Retinal pigment epithelial cell (primary cell): ENCODE results near the gene CDKN2B-AS1.

Experiments
- DNase-seq: peaks from one replicate; pipeline ENCODE4 v3.0.0-alpha.2; 2010; ENCODE audit warnings: low read depth
- H3K4me3 ChIP-seq: 2 replicates; pipeline ENCODE4 v1.5.1; 2011; ENCODE audit warnings: mild to moderate bottlenecking, low read length, control low read depth, moderate library complexity
- TF ChIP-seq, protein P1 (sequence below): conservative IDR thresholded peaks from 2 replicates; pipeline ENCODE4 v1.5.1; 2011; ENCODE audit warnings: low read depth, low read length, control low read depth, inconsistent platforms

The CDKN2B-AS1 gene

GRCh38 chr9:21966140-21966851 lies 28.3 kb upstream of the CDKN2B-AS1 start:
- DNase-seq = no peak
- TF ChIP-seq, protein P1, sequence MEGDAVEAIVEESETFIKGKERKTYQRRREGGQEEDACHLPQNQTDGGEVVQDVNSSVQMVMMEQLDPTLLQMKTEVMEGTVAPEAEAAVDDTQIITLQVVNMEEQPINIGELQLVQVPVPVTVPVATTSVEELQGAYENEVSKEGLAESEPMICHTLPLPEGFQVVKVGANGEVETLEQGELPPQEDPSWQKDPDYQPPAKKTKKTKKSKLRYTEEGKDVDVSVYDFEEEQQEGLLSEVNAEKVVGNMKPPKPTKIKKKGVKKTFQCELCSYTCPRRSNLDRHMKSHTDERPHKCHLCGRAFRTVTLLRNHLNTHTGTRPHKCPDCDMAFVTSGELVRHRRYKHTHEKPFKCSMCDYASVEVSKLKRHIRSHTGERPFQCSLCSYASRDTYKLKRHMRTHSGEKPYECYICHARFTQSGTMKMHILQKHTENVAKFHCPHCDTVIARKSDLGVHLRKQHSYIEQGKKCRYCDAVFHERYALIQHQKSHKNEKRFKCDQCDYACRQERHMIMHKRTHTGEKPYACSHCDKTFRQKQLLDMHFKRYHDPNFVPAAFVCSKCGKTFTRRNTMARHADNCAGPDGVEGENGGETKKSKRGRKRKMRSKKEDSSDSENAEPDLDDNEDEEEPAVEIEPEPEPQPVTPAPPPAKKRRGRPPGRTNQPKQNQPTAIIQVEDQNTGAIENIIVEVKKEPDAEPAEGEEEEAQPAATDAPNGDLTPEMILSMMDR = no peak
- H3K4me3 ChIP-seq = no peak overlapping the region

DNA sequence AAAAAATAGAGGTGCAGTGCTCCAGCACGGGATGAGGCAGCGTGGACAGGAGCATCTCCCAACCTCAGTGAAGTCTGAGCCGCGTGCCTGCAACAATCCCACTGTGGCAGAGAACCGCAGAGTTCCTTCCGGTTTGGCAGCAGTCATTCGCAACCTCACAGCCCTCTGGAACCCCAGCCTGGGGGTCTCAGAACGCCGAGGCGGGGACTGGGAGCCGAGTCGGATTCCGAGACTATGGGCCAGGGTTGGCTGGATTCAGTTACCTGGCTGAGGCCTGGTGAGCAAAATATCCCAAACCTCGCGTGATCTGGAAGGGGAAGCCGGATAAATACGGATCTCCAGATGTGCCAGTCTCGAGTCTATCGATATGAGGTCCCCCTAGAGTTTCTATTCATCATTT lies 27.4 kb upstream of the CDKN2B-AS1 start:
- H3K4me3 ChIP-seq = no peak overlapping the region
- no peak for DNase-seq
- TF ChIP-seq, protein P1 = no peak

DNA sequence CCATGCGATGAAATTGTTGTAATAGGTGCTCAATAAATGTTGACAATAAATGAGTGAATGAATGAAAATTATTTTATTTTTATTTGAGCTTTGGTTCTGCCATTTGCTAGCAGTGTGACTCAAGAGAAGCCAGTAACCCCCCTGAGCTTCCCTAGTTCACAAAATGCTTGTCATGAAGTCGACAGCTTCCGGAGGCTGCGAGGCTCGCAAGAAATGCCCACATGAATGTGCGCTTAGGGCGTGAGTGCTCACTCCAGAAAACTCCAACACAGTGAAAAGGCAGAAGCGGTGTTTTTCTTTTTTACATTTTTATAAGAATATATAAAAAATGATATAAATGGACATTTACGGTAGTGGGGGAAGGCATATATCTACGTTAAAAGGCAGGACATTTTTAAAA lies 26.9 kb upstream of the CDKN2B-AS1 start:
- TF ChIP-seq, protein P1 = no peak
- no peak for DNase-seq
- H3K4me3 ChIP-seq = no peak overlapping the region

DNA sequence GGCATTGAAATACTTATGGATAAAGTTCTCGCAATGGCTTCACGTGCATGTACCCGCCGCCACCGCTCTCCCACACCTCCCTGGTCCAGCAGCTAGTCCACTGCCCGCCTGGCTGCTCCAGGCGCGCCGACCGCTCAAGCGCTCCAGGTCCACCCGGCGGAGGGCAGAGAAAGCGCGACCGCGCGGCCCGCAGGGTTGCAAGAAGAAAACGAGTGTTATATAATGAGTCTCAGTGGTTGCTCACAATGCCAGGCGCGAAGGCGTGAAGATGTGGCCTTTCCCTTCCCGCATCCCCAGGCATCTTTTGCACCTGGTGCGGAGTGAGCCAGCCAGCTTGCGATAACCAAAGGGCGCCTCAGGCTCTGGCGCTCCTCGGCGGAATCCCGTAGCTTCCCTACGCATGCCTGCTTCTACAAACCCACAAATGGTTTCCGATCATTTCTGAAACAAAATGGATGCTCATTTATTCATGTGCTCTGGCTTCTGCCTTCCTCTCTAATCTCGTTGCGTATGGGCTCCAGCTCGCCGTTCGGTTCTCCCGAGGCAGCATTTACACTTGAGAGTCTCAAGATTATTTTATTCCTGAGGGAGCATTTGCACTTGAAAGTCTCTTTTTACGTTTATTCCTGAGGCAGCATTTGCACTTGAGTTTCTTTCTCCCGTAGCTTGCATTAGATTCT lies 26.1 kb upstream of the CDKN2B-AS1 start:
- TF ChIP-seq, protein P1 = no peak
- peak overlapping the region; percentile 18 for H3K4me3 ChIP-seq
- no peak for DNase-seq

DNA sequence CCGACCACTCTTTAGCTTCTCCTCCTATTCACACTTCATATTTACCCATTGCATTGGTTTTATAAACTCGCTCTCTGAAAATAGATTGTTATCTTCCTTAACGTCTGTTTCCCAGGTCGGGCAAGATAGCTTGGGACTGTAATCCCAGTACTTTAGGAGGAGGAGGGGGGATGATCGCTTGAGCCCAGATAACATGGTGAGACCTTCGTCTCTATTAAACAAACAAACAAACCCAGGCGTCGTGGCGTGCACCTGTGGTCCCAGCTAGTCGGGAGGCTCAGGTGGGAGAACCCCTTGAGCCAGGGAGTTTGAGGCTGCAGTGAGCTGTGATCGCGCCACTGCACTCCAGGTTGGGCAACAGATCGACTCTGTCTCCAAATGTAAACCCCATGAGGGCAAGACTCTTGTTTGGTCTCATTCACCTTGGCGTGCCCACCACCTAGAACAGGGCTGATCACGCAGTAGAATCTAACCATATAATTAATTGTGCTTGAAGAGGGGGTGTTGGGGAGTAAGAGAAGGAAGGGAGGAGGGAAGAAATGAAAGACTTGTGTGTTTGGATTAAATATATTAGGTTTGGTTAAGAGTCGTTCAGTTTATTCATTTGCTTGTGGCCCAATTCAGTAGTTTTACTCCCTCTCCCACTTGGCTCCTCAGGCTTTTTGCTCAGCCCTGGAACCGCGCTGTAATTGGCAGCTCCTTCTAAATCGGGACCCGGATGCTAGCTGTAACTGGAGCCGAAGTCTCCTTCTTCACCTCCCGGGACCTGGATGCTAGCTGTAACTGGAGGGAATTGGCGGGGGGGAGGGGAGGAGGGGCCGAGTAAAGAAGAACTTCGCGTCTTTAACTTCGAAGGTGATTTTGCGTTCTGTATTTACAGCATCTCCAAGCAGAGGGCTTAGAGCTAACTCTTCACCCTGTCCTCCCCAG lies 25.3 kb upstream of the CDKN2B-AS1 start:
- TF ChIP-seq, protein P1 = no peak
- no peak for DNase-seq
- no peak overlapping the region for H3K4me3 ChIP-seq

GRCh38 chr9:21969951-21970799 lies 24.4 kb upstream of the CDKN2B-AS1 start:
- TF ChIP-seq, protein P1 = no peak
- H3K4me3 ChIP-seq = no peak overlapping the region
- DNase-seq = no peak
